SH-SY5Y (cell line): ENCODE measurements around the gene MAP7D3.

Experiments
- GATA2 ChIP-seq: IDR thresholded peaks from 2 replicates; pipeline ENCODE4 v1.6.1; 2011; ENCODE audit warnings: mild to moderate bottlenecking, low read depth, low read length
- GATA3 ChIP-seq: IDR thresholded peaks from 2 replicates; pipeline ENCODE4 v1.6.1; 2011; ENCODE audit warnings: low read depth, mild to moderate bottlenecking, low read length, moderate library complexity

- TF ChIP-seq GATA2 (no peak), GATA3 (no peak)
Measured at GRCh38 chrX:136179133-136179532, 72.1 kb downstream of the MAP7D3 start.
